Peyer's patch (tissue), 4 donors: ENCODE results near the gene DOCK4. TPM values are rescaled to one million over a fixed set of nuclear protein-coding genes. Genes with fewer than 3 reads are reported as not detected.

Experiments used
- DNase-seq, 3 donors: peaks; one replicate each; pipeline ENCODE4 v3.0.0-alpha.2; 2017 to 2019
- H3K27ac ChIP-seq, 4 donors: fragments of 200-600 bp; sonication (generic); one replicate each; pipeline ENCODE4 v1.5.1; 2016 to 2019
- H3K27me3 ChIP-seq, 2 donors: fragments of 200-600 bp; sonication (generic); one replicate each; pipeline ENCODE4 v1.5.1; 2019
- H3K36me3 ChIP-seq, 3 donors: fragments of 200-600 bp; sonication (generic); one replicate each; pipeline ENCODE4 v1.5.1; 2016 to 2019
- H3K4me1 ChIP-seq, 4 donors: fragments of 200-600 bp; sonication (generic); one replicate each; pipeline ENCODE4 v1.5.1; 2016 to 2019
- H3K4me3 ChIP-seq, 4 donors: fragments of 200-600 bp; sonication (generic); 1 replicate in 3 of 4; 2 replicates in 1 of 4; pipeline ENCODE4 v1.5.1; 2016 to 2019; ENCODE audit warnings: mild to moderate bottlenecking in 1 of 4
- H3K9me3 ChIP-seq, 4 donors: fragments of 200-600 bp; sonication (generic); one replicate each; pipeline ENCODE4 v1.5.1; 2016 to 2019; ENCODE audit warnings: mild to moderate bottlenecking in 1 of 4
- POLR2A ChIP-seq, 2 donors: fragments of 450-650 bp; IDR thresholded peaks; one replicate each; pipeline ENCODE4 v1.5.1; 2017; ENCODE audit warnings: antibody characterized with exemption in 2 of 2, mild to moderate bottlenecking in 2 of 2, moderate library complexity in 2 of 2
- total RNA-seq, 4 donors: library from RNA; depleted of rRNA; stranded (reverse); fragments of >200 nt; gene quantifications; one replicate each; pipeline ENCODE4 v1.1.0, GENCODE V29; 2016
- TF ChIP-seq, protein P1 (sequence below), 6 experiments: fragments of 450-650 bp in 4 of 6; fragments of 200-600 bp in 2 of 6; sonication (generic) in 1 of 6; IDR thresholded peaks; one replicate each; pipeline ENCODE4 v1.5.1; 2017 to 2019; ENCODE audit warnings: antibody characterized with exemption in 6 of 6, mild to moderate bottlenecking in 3 of 6, moderate library complexity in 1 of 6

DOCK4 gene
- total RNA-seq, 4 donors from 2014 or later: 5.1 to 52.8 (median 15.5) TPM

DNA sequence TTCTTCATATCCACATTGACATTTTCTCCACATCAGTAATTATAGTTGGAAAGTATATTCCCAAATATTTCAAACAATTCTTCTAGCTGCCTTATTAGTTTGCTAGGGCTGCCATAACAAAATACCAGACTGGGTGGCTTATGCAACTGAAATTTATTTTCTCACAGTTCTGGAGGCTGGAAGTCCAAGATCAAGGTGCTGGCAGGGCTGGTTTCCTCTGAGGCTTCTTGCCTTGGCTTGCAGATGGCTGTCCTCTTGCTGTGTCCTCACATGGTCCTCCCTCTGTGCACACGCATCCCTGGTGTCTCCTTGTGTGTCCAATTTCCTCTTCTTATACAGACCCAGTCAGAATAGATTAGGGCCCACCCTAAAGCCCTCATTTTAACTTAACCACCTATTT is 34.5 kb downstream of the DOCK4 start:
- H3K27me3 ChIP-seq: no peaks in the 10 kb centered on the region
- no peak overlapping the region for H3K27ac ChIP-seq
- no peaks in the 10 kb centered on the region for H3K9me3 ChIP-seq
- no peak for DNase-seq
- TF ChIP-seq POLR2A (IDR thresholded peaks at IDR 0.05): no peak
- no peaks in the 10 kb centered on the region for H3K36me3 ChIP-seq
- no peak overlapping the region for H3K4me3 ChIP-seq
- no peaks in the 10 kb centered on the region for H3K4me1 ChIP-seq

DNA sequence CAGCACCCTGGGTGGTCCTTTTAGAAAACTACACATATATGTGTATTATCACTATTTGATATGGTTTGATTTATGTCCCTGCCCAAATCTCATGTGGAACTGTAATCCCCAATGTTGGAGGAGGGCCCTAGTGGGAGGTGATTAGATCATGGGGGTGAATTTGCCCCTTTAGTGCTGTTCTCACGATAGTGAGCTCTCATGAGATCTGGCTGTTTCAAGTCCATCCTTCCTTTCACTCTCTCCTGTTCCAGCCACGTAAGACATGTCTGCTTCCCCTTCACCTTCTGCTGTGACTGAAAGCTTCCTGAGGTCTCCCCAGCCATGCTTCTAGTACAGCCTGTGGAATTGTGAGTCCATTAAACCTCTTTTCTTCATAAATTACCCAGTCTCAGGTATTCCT is 37.3 kb downstream of the DOCK4 start:
- TF ChIP-seq POLR2A (IDR thresholded peaks at IDR 0.05): no peak
- TF ChIP-seq, protein P1, sequence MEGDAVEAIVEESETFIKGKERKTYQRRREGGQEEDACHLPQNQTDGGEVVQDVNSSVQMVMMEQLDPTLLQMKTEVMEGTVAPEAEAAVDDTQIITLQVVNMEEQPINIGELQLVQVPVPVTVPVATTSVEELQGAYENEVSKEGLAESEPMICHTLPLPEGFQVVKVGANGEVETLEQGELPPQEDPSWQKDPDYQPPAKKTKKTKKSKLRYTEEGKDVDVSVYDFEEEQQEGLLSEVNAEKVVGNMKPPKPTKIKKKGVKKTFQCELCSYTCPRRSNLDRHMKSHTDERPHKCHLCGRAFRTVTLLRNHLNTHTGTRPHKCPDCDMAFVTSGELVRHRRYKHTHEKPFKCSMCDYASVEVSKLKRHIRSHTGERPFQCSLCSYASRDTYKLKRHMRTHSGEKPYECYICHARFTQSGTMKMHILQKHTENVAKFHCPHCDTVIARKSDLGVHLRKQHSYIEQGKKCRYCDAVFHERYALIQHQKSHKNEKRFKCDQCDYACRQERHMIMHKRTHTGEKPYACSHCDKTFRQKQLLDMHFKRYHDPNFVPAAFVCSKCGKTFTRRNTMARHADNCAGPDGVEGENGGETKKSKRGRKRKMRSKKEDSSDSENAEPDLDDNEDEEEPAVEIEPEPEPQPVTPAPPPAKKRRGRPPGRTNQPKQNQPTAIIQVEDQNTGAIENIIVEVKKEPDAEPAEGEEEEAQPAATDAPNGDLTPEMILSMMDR (IDR thresholded peaks at IDR 0.05): no peak
- no peak overlapping the region for H3K27ac ChIP-seq
- H3K27me3 ChIP-seq: no peaks in the 10 kb centered on the region
- no peaks in the 10 kb centered on the region for H3K36me3 ChIP-seq
- H3K4me1 ChIP-seq: no peaks in the 10 kb centered on the region
- H3K9me3 ChIP-seq: no peaks in the 10 kb centered on the region
- DNase-seq: no peak
- no peak overlapping the region for H3K4me3 ChIP-seq

DNA sequence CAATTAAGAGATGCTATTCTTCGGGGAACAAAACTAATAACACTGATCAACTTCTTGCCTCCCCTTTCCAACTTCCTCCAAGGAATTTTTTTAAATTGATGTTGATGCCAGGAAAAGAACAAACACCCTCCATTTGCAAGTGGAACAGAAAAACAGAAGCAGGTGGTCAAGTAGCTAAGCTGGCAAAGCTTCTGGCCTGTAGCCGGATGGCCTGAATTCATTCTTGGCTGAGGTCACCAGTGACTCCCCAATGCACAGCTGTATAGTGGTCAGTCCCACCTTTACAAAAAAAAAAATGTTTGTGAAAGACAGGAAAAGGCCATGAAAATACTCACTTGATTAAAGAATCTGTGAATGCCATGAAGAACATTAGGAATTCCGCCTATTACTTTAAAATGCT is 39.1 kb downstream of the DOCK4 start:
- H3K36me3 ChIP-seq: no peaks in the 10 kb centered on the region
- H3K27me3 ChIP-seq: no peaks in the 10 kb centered on the region
- TF ChIP-seq, protein P1 (IDR thresholded peaks at IDR 0.05): no peak
- TF ChIP-seq POLR2A (IDR thresholded peaks at IDR 0.05): no peak
- no peak for DNase-seq
- no peaks in the 10 kb centered on the region for H3K9me3 ChIP-seq
- no peak overlapping the region for H3K27ac ChIP-seq
- H3K4me1 ChIP-seq: peaks cover 0 to under 1% (median 0%) of the 10 kb centered on the region in 4 donors
- no peak overlapping the region for H3K4me3 ChIP-seq

DNA sequence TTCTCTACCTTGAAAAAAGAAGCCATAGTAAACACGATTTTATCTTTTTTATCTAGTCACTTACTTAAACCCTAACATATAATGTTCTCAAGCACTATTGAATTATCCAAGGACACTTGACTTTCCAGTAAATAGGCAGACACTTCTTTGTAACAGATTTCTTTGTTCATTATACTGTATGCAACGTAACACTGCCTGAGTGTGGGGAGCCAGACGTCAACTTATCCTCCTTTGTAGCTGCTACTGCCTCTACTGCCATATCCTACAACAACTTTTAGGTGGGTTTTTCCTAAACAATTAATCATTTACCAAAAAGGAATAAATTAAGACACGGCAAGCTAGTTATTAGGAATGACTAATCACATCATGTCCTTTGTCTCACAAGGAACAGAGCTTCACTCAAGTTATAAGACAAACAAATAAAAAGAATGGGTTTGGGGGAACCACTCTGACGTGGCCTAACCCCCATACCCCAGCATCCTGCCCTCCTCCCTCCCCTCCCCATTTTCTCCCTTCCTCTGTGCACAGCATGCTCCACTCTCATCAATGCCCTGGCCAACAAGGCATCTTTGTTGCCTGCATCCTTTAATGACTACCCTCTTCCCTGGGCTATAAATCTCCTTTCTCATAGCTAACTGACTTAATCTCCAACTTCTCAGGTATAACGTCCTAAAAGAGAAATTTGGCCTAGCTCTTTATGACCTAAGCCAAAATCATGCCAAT is 43.3 kb downstream of the DOCK4 start:
- no peak for TF ChIP-seq POLR2A (IDR thresholded peaks at IDR 0.05)
- TF ChIP-seq, protein P1 (IDR thresholded peaks at IDR 0.05): no peak
- Histone ChIP-seq H3K27ac (no peak overlapping the region), H3K9me3 (no peaks in the 10 kb centered on the region), H3K36me3 (no peaks in the 10 kb centered on the region), H3K4me1 (peaks cover 0 to 9% (median 0%) of the 10 kb centered on the region in 4 donors), H3K27me3 (no peaks in the 10 kb centered on the region), H3K4me3 (no peak overlapping the region)
- no peak for DNase-seq

DNA sequence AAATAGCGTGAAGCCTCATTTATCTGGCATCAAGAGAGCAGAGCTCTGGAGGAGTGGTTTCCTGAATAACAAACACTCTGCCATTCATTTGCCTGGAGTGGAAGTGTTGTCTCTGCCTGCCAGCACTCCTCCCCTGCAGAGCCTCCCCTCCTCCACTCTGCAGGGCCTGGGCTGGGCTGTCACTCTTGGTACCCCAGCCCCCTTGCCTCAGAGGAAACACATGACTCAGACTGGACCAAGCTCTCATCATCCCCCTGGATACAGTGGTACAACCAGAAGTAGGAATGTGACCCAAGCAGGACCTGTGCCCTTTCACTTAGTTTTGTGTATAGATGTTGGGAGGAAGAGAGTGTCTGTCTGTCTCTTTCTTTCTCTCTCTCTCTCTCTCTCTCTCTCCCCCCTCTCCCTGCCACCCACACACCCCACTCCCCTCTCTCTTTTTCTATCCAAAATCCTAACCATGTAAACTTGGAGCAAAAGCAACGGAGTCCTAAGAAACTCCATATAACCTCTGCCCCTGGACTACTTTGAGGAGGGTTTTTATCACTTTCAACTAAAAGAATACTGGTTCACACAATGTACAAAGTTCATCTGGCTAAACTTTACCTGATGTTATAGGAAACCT is 43.9 kb downstream of the DOCK4 start:
- no peak for DNase-seq
- no peaks in the 10 kb centered on the region for H3K9me3 ChIP-seq
- H3K4me1 ChIP-seq: peaks cover 0 to 9% (median 0%) of the 10 kb centered on the region in 4 donors
- TF ChIP-seq, protein P1 (IDR thresholded peaks at IDR 0.05): no peak
- no peak for TF ChIP-seq POLR2A (IDR thresholded peaks at IDR 0.05)
- H3K4me3 ChIP-seq: no peak overlapping the region
- no peak overlapping the region for H3K27ac ChIP-seq
- H3K27me3 ChIP-seq: no peaks in the 10 kb centered on the region
- H3K36me3 ChIP-seq: no peaks in the 10 kb centered on the region
